Measurements from ENCODE around the gene AGBL1. TPM values are rescaled to one million over a fixed set of nuclear protein-coding genes. Genes with fewer than 3 reads are reported as not detected.
"Not testable (repeated sequence)": the region's sequence is repeated elsewhere in the genome, so short reads cannot be mapped to it uniquely, and the experiment has no call there.

Gene AGBL1
- polyA plus RNA-seq, 1 donor from 2014 or later: not detected

DNA sequence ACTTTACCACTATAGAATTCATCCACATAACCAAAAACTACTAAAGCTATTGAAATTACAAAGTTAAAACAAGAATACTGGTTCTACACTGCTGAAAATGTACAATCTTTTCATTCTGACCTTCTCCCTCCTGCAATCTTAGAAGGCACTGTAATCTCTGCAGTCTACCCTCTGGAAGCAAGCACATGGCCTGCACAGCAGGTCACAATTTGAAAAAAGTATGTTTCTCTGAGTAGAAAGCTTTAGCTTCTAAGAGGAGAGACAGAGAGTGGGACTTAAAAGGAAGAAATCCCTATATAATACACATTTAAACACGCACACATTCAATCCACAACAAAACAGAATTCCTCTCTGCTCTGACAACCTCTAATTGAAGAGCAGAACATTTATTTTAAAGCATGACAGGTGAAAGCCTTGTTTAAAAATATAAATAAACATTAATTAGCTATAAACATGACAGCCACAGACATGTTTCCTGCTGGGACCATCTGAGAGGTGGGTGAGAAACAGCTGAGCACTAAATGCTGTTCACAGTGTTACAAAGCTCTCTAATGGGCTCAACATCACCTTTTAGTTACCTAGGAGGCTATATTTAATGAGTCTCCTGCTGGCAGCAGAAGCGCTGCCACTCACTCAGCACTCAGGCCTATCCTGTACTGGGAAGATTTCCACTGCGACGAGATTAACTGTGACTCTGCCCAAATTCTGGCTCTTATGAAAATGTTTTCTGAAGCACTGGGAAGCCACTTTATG is 447.4 kb downstream of the AGBL1 start:
- Mint-ChIP-seq H3K27me3 (no peaks in the 10 kb centered on the region), H3K9me3 (peaks cover 0 to 4% (median 3%) of the 10 kb centered on the region in 3 donors), H3K4me1 (no peaks in the 10 kb centered on the region), H3K27ac (no peak overlapping the region), H3K4me3 (no peak overlapping the region), H3K36me3 (no peaks in the 10 kb centered on the region)

DNA sequence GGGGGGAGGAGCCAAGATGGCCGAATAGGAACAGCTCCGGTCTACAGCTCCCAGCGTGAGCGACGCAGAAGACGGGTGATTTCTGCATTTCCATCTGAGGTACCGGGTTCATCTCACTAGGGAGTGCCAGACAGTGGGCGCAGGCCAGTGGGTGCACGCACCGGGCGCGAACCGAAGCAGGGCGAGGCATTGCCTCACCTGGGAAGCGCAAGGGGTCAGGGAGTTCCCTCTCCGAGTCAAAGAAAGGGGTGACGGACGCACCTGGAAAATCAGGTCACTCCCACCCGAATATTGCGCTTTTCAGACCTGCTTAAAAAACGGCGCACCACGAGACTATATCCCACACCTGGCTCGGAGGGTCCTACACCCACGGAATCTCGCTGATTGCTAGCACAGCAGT is 448.4 kb downstream of the AGBL1 start:
- not testable (repeated sequence) for H3K36me3 Mint-ChIP-seq, H3K4me3 Mint-ChIP-seq, H3K4me1 Mint-ChIP-seq, H3K9me3 Mint-ChIP-seq, H3K27ac Mint-ChIP-seq, H3K27me3 Mint-ChIP-seq

DNA sequence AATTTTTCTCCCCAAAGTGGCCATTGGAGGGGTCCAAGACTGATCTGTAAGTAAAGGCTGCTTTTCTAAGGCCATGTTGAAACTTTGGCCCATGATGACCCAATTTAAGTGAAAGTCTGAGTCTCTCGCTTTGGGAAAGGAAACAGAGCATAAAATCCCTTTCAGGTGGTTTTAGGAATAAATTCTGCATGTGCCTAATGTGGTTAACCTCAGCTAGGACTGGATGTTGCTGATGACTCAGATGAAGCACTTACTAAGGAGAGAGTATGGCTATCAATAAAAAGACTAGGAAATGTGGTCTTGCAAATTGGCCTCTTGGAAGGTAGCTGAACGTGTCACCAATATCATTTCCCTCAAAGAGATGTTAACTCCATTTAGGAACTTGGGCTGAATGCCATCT is 458.5 kb downstream of the AGBL1 start:
- H3K36me3 Mint-ChIP-seq: peaks cover 3% of the 10 kb centered on the region
- no peak overlapping the region for H3K27ac Mint-ChIP-seq

DNA sequence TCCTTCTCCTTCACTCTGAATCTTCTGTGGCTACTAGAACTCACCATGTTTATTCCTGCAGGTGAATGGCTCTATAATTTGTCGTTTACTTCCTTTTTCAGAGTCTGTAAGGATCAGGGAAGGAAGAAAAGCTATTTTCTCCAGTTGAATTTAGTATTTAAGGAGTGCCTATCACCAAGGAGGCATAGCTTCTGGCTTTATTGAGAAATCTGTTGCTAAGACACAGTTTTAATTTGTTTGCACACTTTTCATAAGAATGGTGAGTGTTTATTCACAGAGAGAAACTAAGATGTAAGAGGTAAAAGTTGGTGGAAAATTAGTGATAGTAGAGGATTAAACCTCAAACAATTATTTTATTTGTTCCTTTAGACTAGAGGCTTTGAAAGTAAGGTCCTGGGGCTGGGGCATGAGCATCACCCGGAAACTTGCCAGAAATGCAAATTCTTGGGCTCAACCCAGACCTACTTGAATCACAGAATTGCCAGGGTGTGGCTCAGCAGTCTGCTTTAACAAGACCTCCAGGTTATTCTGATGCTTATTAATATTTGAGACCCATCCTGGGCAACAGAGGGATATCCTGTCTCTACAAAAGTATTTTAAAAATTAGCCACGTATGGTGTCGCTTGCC is 461.3 kb downstream of the AGBL1 start:
- Mint-ChIP-seq H3K27ac (no peak overlapping the region), H3K4me3 (no peak overlapping the region), H3K27me3 (no peaks in the 10 kb centered on the region), H3K9me3 (peaks cover 3 to 6% (median 5%) of the 10 kb centered on the region in 3 donors), H3K36me3 (peaks cover 3% of the 10 kb centered on the region), H3K4me1 (peaks cover 0 to 3% (median 0%) of the 10 kb centered on the region in 3 donors)

More for the DNA sequence above, 458.5 kb downstream of the AGBL1 start:
- peaks cover 0 to 6% (median 3%) of the 10 kb centered on the region in 3 donors for H3K9me3 Mint-ChIP-seq
- H3K4me1 Mint-ChIP-seq: peaks cover 0 to 3% (median 0%) of the 10 kb centered on the region in 3 donors
- no peaks in the 10 kb centered on the region for H3K27me3 Mint-ChIP-seq
- no peak overlapping the region for H3K4me3 Mint-ChIP-seq

DNA sequence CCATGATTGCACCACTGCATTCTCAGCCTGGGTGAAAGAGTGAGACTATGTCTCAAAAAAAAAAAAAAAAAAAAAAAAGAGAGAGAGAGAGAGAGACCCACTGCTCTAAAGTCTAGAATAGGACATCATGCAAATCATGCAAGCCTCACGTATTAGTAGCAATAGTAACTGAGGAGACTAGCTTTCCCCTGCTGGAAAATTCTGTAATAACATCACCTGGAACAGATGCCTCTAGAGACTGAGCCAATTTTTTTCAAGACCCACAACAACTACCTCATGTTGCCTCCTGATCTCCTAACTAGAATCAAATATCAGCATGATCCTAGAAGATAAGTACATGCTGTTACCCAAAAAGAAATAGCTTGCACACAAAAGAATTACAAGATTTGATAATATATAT is 461.9 kb downstream of the AGBL1 start:
- H3K27ac Mint-ChIP-seq: no peak overlapping the region
- no peaks in the 10 kb centered on the region for H3K27me3 Mint-ChIP-seq
- peaks cover 0 to 1% (median 0%) of the 10 kb centered on the region in 3 donors for H3K4me1 Mint-ChIP-seq
- H3K9me3 Mint-ChIP-seq: peaks cover 2 to 9% (median 5%) of the 10 kb centered on the region in 3 donors
- H3K36me3 Mint-ChIP-seq: peaks cover 3% of the 10 kb centered on the region
- no peak overlapping the region for H3K4me3 Mint-ChIP-seq

DNA sequence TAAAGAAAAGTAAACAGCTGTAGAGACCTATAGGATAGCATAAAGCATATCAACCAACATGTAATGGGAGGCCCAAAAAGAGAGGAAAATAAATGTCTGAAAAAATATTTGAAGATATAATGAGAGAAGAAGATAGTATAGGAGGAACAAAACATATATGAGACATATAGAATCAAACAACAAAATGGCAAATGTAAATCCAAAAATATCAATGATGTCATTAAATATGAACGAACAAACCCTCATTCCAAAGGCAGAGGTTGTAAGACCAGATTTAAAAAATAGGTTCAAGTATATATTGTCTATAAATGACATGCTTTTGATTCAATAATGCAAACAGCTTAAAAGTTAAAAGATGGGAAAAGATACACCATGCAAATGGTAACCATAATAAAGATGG is 470.4 kb downstream of the AGBL1 start:
- H3K4me1 Mint-ChIP-seq: no peaks in the 10 kb centered on the region
- no peaks in the 10 kb centered on the region for H3K36me3 Mint-ChIP-seq
- H3K9me3 Mint-ChIP-seq: peaks cover 3 to 8% (median 3%) of the 10 kb centered on the region in 3 donors
- H3K27me3 Mint-ChIP-seq: no peaks in the 10 kb centered on the region
- no peak overlapping the region for H3K27ac Mint-ChIP-seq
- no peak overlapping the region for H3K4me3 Mint-ChIP-seq

DNA sequence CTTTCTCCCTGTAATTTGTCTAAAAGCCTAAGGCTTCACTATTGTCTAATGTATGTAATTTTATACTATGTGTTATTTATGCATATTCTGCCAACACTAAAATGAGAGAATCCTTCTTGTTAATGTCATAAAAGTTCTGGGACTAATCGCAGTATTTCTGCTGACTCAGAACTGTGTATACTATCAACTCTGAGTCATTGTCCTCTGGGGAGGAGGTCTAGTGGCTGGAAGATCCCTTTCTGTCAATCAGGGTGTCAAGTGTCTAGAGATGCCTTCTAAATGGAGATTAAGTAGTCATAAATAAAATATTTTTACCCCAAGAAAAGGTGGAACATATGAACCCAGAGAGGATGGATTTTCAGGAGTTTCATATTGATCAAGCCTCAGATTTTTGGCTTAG is 473.4 kb downstream of the AGBL1 start:
- Mint-ChIP-seq H3K4me3 (no peak overlapping the region), H3K36me3 (no peaks in the 10 kb centered on the region), H3K9me3 (peaks cover 0 to 8% (median 3%) of the 10 kb centered on the region in 3 donors)

DNA sequence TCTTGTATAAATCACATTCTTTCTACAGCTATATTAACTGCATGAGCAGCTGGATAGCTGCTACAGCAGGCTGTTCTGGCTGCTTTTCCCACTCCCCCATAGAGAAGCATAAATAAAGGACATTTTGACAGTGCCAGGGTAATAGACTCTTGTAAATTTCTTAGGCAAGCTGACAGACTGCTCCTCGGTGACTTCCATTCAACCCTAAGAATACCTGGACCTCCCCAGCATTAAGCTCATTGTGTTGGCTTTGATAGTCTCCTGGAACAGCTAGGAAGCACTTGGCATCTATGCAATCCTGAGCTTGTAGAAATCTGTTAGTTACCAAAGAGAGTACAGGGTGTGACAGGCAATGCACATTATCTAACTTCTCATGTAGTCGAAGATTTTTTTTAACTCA is 475.4 kb downstream of the AGBL1 start:
- H3K9me3 Mint-ChIP-seq: peaks cover 0 to 8% (median 3%) of the 10 kb centered on the region in 3 donors
- H3K27me3 Mint-ChIP-seq: no peaks in the 10 kb centered on the region
- H3K36me3 Mint-ChIP-seq: no peaks in the 10 kb centered on the region

More for the DNA sequence above, 473.4 kb downstream of the AGBL1 start:
- no peaks in the 10 kb centered on the region for H3K27me3 Mint-ChIP-seq
- no peaks in the 10 kb centered on the region for H3K4me1 Mint-ChIP-seq
- H3K27ac Mint-ChIP-seq: no peak overlapping the region

DNA sequence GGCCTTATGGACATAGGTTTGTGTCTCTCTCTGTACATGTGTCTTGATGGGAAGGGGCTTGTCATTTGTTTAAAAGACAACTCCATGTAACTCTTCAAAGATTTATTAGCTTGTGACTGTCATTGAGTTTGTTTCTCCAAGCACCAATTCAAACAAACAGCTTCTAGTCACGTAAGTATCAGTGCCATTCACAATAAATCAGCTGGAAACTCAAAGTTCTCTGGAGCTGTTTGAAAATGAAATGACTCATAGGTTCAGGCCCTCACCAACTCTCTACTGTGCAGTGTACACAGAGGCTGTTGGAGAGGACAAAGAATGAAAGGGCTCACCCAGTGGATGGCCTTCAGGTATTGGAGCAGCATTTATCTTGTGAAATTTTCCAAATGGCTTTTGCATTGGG is 476.3 kb downstream of the AGBL1 start:
- peaks cover 0 to 8% (median 3%) of the 10 kb centered on the region in 3 donors for H3K9me3 Mint-ChIP-seq
- H3K4me1 Mint-ChIP-seq: no peaks in the 10 kb centered on the region
- no peak overlapping the region for H3K27ac Mint-ChIP-seq
- no peaks in the 10 kb centered on the region for H3K27me3 Mint-ChIP-seq
- no peak overlapping the region for H3K4me3 Mint-ChIP-seq
- no peaks in the 10 kb centered on the region for H3K36me3 Mint-ChIP-seq

More for the DNA sequence above, 475.4 kb downstream of the AGBL1 start:
- H3K4me3 Mint-ChIP-seq: no peak overlapping the region
- no peaks in the 10 kb centered on the region for H3K4me1 Mint-ChIP-seq
- H3K27ac Mint-ChIP-seq: no peak overlapping the region

DNA sequence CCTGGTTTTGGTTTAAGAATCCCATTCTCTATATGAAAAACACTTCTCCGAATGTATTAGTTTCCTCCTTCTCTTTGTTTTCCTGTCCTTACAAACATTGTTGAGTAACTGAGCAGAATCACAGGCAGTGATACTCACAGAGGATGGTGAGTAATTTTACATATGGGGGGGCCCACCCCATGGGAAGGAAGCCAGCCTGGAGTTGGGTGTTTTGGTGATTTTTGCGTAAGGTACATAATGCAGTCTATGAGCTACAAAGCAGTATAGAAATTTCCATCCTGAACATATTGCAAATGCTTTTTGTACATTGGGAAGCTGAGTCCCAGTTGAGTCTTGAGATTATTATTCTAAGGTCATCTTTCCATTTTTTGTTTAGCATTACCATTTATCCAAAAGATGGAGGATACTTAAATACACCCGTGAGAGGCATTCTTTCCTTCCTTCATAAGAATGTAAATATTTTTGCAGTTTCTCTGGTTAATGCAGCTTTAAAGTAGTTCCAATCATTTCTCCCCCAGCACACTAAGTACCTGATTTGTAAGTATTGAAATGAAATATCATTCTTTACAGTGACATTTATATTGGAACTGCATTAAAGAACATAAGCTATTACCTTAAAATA is 476.8 kb downstream of the AGBL1 start:
- no peak overlapping the region for H3K27ac Mint-ChIP-seq
- no peaks in the 10 kb centered on the region for H3K4me1 Mint-ChIP-seq
- H3K9me3 Mint-ChIP-seq: peaks cover 0 to 7% (median 4%) of the 10 kb centered on the region in 3 donors
- no peaks in the 10 kb centered on the region for H3K36me3 Mint-ChIP-seq
- H3K4me3 Mint-ChIP-seq: no peak overlapping the region
- no peaks in the 10 kb centered on the region for H3K27me3 Mint-ChIP-seq

DNA sequence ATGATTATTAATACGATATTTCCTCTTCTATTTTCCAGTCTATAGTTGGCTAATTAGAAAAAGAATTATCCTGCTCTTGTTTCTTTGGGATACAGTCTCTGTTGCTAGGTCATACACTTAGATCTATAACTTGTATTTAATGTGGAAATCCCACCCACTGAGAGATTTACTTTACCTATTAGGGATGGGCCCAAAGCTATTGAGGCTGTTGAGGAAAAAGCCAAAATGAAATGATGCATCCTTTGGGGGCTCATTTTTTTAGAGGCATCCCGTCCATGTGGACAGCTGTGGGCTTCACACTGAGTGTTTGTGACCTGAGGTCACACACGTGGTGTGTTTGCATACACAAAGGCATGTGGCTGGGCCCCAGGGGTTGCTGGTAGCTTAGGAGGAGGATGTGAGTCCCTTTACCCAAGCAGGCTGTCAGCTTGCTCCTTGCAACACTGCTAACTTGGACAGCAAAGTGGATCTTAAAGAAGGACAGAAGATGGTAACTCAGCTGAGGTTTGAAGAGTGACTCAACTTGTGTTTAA is 477.4 kb downstream of the AGBL1 start:
- Mint-ChIP-seq H3K9me3 (peaks cover 0 to 4% (median 2%) of the 10 kb centered on the region in 3 donors), H3K36me3 (no peaks in the 10 kb centered on the region), H3K4me3 (no peak overlapping the region), H3K27me3 (no peaks in the 10 kb centered on the region), H3K27ac (no peak overlapping the region), H3K4me1 (no peaks in the 10 kb centered on the region)

DNA sequence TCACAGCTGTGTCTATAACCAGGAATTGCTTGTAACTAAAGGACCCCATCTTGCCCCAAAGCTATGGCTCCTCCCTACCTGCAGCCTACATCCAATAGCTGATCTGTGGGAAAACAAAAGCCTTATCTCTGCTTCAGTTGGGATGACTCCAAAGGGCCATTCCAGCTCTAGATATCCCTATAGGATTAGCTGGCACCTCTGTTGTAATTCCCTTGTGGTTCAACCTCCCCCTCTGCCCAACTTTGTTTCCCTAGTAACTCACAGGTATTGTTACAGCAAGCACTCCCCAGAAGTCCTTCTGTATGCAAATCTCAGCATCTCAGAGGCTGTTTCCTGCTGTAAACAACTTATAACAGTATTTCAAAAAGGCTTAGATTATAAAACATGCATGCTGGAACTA is 478.6 kb downstream of the AGBL1 start:
- Mint-ChIP-seq H3K27me3 (no peaks in the 10 kb centered on the region), H3K4me3 (no peak overlapping the region), H3K36me3 (no peaks in the 10 kb centered on the region), H3K4me1 (no peaks in the 10 kb centered on the region), H3K27ac (no peak overlapping the region), H3K9me3 (peaks cover 0 to 2% (median 0%) of the 10 kb centered on the region in 3 donors)

DNA sequence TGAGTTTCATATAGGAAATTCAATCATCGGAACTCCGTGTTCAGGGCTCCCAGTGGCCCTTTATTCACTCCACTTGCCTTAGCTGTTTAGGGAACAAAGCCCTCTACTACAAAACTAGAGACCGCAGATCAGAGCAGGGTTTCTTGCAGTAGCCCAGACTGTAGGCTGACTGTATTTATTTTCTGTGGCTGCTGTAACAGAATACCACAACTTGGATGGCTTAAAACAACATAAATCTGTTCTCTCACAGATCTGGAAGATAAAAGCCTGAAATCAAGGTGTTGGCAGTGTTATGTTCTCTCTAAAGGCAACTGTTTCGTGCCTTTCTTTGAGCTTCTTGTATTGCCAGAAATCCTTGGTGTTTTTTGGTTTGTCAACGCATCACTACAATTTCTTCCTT is 479.0 kb downstream of the AGBL1 start:
- peaks cover 1% of the 10 kb centered on the region for H3K36me3 Mint-ChIP-seq
- no peaks in the 10 kb centered on the region for H3K27me3 Mint-ChIP-seq
- peaks cover 0 to 2% (median 0%) of the 10 kb centered on the region in 3 donors for H3K9me3 Mint-ChIP-seq
- no peak overlapping the region for H3K4me3 Mint-ChIP-seq
- no peak overlapping the region for H3K27ac Mint-ChIP-seq
- H3K4me1 Mint-ChIP-seq: no peaks in the 10 kb centered on the region

DNA sequence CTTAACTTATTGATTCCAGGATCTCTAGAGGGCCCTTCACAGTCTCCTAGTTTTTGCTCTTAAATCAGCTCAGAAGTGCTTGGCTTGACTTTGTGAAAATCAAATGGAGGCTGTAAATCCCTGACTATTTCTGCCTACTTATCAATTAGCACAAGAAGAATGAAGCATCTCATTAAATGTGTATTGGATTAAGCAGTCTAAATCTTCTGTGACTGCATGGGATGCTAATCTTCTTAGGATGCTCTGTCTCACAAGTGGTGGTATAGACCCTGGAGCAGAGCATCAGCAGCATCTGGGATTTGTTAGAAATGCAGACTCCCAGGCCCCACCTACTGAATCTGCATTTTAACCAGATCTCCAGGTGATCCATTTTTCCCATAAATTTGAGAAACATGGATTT is 488.7 kb downstream of the AGBL1 start:
- peaks cover 2% of the 10 kb centered on the region for H3K36me3 Mint-ChIP-seq

DNA sequence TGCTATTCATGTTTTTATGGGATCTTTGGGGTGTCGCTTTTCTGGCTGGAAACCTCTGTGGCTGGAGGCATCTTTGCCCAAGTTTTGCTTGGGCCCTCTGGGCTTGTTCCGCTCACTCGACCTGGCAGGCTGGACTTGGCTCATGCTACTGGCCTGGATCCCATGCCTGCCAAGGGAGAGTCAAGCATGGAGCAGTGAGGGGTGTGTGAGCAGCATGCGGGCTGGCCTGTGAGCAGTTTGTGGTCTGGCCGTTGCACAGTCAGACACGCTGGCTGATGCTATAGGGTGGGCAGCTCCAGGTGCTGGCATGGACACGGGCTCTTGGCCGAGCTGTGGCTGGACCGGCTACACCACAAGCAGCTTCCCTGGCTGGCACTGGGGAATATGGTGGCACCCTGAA is 491.1 kb downstream of the AGBL1 start:
- H3K27me3 Mint-ChIP-seq: peaks cover 2% of the 10 kb centered on the region
- no peak overlapping the region for H3K4me3 Mint-ChIP-seq
- no peak overlapping the region for H3K27ac Mint-ChIP-seq
- no peaks in the 10 kb centered on the region for H3K36me3 Mint-ChIP-seq
- H3K9me3 Mint-ChIP-seq: peaks cover 0 to 8% (median 7%) of the 10 kb centered on the region in 3 donors
- no peaks in the 10 kb centered on the region for H3K4me1 Mint-ChIP-seq

More for the DNA sequence above, 488.7 kb downstream of the AGBL1 start:
- Mint-ChIP-seq H3K4me1 (no peaks in the 10 kb centered on the region), H3K9me3 (peaks cover 0 to 11% (median 3%) of the 10 kb centered on the region in 3 donors), H3K27me3 (no peaks in the 10 kb centered on the region), H3K27ac (no peak overlapping the region), H3K4me3 (no peak overlapping the region)

Measured in IgD-negative memory B cell (primary cell).